ENCODE results near the gene STOM.

The STOM gene

DNA sequence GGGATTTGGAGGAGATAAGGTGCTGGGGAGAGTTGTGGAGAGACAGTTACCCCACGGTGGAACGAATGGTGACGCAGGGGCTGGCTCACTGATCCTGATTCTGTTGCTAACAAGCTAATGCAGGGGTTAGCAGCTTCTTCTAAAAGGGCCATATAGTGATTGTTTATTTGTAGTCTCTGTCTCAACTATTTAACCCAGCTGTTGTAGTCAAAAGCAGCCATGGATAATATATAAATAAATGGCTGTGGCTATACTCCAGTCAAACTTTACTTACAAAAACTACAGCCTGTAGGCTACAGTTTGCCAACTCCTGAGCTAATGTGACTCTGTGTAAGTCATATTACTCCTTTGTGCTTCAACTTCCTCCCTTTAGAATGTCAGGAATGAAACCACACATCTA is 21.8 kb downstream of the STOM start:
- DNase-seq (ENCODE audit: low read depth), result no peak

GRCh38 chr9:121345070-121345469 is 25.0 kb downstream of the STOM start:
- no peak for DNase-seq (ENCODE audit: low read depth)

DNA sequence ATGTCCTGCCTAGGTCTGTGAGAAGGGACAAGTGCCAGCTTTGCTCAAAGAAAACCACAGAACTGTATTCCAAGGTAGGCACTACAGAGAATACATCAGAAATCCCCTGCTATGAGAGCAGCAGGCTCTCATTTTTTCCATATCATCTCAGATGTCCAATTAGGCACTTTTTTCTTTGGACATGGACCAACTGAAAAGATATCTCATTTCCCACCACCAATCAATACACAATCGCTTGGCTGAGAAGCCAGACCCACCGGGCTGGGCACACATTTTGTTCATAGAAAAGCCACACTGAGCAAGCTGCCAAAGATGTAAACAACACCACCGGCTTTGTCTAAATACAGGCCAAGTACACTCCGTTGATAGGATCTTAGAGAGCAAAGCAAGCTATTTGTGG is 25.9 kb downstream of the STOM start:
- DNase-seq (ENCODE audit: low read depth), result no peak

DNA sequence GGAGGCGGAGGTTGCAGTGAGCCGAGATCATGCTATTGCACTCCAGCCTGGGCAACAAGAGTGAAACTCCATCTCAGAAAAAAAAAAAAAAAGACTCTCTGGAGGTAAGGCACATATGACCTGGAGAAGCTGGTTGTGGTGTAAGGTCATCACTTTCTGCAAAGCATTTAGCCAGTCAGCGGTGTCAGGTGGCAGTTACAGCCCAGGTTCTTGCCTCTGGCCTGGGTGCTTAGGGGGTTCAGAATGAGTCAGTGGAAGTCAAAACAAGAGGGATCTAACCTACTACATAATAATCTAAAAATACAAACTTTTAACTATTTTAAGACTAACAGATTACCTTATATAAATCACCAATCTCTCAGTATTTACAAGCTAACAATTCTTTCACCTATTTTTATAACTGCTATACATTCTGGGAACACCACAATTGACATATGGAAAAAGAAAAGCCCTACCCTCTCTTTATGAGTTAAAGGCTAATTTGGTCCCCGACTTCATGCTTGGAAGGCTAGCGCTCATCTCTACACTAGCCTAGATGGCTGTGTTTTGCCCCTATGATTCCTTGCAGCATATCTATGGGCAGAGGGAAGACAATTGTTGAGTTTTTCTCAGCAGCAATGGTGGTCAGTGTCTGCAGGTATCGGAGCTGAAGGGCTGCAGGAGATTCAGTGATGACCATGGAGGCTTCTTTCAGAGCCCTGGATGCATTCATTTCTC is 29.2 kb downstream of the STOM start:
- no peak for DNase-seq (ENCODE audit: low read depth)

DNA sequence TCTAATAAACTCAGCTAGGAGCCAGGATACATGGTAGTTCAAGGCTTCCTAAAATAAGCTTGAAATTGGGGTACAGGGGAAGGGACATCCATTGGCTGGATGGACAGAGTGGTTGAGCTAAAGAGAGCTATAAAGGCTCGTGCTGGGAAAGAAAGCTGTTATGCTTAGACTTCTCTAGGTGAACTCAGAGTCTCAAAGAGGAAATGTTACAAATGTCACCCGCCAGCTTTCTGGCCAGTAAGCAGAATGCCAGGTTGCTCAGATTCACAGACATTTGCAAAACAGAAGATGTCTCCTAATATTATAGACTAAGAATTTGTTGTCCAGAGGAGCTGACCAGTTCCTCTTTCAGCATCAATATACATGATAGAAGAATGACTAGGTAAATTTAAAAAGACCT is 30.6 kb downstream of the STOM start:
- no peak for DNase-seq (ENCODE audit: low read depth)

DNA sequence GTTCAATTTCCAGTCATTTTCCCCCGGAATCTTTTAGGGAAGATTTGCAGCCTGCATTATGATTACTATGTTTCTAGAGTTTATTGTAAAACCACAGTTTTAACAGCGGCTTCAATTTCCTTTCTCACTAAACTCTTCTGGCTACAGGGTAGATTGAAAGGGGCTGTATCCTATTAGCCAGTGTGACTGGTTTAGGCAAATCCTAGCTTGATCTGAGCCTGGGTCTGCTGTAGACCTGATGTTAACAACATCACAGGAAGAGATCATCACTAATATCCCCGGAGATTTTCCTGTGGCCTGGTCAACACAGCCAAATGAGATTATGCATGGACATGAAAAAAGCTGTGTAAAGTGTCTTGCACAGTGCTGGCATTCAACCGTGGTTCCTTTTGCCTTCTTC is 33.4 kb downstream of the STOM start:
- DNase-seq (ENCODE audit: low read depth), result no peak

- DNase-seq (ENCODE audit: low read depth), result no peak
These were observed 35.9 kb downstream of the STOM start for GRCh38 chr9:121333950-121334773.

DNA sequence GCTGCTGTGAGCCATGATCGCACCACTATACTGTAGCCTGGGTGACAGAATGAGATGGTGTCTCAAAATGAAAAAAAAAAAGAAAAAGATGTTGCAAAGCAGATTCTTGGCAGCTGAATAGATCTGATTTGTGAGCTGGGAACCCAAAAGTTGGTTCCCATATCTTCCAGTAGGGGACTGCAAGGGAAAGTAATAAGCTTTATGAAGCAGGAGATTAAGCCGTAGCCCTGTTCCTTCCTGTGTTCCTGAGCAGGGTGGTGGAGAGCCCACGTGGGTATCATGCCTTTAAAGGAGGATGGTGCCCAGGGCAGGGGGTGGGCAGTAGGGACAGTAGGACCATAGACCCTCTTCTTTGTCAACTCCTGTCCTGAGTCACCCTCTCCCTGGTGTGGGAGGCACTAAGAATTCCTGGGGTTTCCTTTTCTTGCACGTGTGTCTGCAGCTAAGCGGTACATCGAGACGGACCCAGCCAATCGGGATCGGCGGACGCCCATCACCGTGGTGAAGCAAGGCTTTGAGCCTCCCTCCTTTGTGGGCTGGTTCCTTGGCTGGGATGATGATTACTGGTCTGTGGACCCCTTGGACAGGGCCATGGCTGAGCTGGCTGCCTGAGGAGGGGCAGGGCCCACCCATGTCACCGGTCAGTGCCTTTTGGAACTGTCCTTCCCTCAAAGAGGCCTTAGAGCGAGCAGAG is 37.9 kb downstream of the STOM start:
- no peak for DNase-seq (ENCODE audit: low read depth)

- no peak for DNase-seq (ENCODE audit: low read depth)
These were observed 38.5 kb downstream of the STOM start for GRCh38 chr9:121331549-121331948.

DNA sequence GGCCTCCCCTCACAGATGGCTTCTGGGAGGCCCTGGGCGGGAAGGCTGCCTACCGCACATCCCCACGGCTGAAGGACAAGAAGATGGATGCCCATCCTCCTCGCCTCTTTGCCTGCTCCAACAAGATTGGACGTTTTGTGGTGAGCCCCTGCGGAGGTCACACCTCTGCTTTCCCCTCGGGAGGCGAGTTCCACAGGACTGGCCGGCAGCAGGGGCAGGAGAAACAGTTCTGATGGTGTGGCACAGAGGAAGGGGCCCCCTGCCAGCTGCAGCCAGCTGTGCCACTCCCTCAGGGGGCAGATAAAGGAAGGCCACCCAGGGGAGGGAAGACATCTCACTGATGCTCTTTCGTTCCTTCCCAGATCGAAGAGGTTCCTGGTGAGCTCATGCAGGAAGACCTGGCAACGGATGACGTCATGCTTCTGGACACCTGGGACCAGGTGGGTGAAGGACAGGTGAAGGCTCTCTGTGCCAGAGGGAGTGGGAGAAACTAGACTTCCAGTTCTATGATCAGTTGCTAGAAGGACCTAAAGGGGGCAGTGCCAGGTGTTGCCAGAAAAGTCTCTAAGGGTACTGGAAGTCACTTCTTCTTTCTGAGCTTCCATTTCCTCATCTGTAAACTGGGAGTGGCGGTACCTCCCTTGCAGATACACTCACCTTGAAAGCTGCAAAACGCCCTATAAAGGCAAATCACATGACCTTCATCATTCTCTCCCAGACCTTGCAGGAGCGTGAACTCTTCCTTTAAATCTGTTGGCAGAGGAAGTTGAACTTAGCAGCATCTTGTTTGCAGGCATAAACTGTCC is 41.0 kb downstream of the STOM start:
- no peak for DNase-seq (ENCODE audit: low read depth)

DNA sequence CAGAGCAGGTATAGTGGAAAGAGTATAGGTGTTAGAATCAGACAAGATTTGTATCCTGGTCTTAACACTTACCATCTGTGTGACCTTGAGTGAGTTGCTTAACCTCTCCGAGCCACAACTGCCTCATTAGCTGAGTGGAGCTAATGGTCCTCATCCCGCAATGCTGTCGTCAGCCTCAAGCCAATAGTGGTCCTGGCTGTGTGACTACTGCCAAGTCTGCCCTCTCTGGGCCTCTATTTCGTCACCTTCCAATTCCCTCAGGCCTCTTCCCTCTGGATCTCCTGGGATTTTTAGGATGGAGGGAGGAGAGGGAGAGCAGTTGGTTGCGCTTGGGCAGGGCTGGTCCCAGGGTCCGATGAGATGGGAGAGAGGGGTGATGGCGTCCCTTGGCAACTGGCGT is 41.6 kb downstream of the STOM start:
- DNase-seq (ENCODE audit: low read depth), result no peak

GRCh38 chr9:121326901-121327613 is 43.0 kb downstream of the STOM start:
- DNase-seq (ENCODE audit: low read depth), result no peak

DNA sequence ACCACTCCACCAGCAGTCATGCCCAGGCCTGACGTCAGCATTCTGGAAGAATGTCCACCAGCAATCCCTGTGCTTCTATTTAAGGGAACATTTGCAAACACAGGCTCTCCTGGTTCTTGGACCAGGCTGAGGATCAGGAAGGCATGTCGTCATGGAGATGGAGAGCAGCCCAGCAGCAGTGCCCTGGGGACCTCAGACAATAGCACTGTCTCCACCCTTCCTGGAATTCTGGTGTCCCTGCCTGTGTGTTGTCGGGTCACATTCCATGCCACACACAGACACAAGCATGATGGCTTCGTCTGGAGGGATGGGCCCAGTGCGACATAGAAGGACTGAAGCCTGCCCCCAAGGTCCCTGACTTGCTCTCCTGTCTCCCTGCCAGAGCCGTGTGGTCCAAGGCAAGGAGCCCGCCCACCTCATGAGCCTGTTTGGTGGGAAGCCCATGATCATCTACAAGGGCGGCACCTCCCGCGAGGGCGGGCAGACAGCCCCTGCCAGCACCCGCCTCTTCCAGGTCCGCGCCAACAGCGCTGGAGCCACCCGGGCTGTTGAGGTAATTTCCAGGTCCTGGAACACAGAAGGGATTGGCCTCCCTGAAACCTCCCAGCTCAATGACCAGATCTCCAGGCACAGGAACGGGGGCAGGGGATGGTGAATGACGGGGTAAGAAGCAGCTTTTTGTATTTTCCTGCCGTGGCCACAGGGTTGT is 43.8 kb downstream of the STOM start:
- DNase-seq (ENCODE audit: low read depth), result no peak

GRCh38 chr9:121325387-121325786 is 44.7 kb downstream of the STOM start:
- no peak for DNase-seq (ENCODE audit: low read depth)

DNA sequence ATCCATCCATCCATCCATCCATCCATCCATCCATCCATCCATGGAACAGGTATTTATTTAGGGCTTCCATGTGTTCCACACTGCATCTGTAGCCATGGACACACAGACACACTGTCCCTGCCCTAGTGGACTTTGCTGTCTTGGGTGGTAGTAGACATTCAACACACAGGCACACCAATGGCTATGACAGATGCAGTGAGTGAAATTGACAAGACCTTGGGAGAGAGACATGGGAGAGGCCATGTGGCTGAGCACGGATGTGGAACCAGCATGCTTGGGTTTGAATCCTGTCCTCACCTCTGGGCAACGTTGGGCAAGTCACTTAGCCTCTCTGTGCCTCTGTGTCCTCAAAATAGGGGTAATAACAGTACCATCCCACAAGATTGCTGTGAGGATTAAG is 45.3 kb downstream of the STOM start:
- DNase-seq (ENCODE audit: low read depth), result no peak

- DNase-seq (ENCODE audit: low read depth), result no peak
These were observed 45.7 kb downstream of the STOM start for GRCh38 chr9:121324316-121324715.

- no peak for DNase-seq (ENCODE audit: low read depth)
These were observed 46.5 kb downstream of the STOM start for GRCh38 chr9:121323449-121324151.

GRCh38 chr9:121322737-121323448 is 47.2 kb downstream of the STOM start:
- no peak for DNase-seq (ENCODE audit: low read depth)

DNA sequence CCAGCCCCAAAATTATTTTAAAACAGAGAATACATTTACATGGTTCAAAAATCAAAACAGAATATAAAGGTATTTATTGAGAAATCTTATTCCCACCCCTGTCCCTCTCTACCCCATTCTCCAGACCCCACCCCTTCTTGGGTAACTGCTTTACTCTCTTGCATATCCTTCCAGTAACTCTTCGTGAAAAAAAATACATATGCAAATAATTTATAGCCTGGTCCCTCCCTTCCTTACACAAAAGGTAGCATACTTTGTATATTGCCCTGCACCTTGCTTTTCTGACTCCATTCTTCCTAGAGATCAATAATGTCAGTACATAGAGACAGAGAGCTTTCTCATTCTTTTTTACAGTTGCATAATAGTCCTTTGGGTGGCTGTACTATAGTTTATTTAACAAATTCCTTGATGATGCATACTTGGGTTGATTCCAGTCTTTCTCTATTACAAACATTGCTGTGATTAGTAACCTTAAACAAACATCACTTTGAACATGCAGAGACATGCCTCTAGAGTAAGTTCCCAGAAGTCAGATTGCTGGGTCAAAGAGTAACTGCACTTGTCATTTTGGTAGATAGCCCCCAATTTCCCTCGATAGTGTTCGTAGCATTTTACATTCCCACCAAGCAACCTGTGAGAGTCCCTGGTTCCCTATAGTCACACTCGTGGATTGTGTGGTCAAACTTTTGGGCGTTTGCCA is 47.9 kb downstream of the STOM start:
- peak; percentile 88 for DNase-seq (ENCODE audit: low read depth)

Data from non-pigmented ciliary epithelial cell (primary cell).